C4-2B (cell line): ENCODE data around the gene OARD1.

Experiments
- ZFX ChIP-seq: fragments of 450-650 bp; IDR thresholded peaks from 2 replicates; pipeline ENCODE4 v1.6.1; 2017
- TF ChIP-seq, protein P1 (sequence below): fragments of 450-650 bp; conservative IDR thresholded peaks from 2 replicates; pipeline ENCODE4 v1.5.1; 2017; ENCODE audit warnings: mild to moderate bottlenecking

DNA sequence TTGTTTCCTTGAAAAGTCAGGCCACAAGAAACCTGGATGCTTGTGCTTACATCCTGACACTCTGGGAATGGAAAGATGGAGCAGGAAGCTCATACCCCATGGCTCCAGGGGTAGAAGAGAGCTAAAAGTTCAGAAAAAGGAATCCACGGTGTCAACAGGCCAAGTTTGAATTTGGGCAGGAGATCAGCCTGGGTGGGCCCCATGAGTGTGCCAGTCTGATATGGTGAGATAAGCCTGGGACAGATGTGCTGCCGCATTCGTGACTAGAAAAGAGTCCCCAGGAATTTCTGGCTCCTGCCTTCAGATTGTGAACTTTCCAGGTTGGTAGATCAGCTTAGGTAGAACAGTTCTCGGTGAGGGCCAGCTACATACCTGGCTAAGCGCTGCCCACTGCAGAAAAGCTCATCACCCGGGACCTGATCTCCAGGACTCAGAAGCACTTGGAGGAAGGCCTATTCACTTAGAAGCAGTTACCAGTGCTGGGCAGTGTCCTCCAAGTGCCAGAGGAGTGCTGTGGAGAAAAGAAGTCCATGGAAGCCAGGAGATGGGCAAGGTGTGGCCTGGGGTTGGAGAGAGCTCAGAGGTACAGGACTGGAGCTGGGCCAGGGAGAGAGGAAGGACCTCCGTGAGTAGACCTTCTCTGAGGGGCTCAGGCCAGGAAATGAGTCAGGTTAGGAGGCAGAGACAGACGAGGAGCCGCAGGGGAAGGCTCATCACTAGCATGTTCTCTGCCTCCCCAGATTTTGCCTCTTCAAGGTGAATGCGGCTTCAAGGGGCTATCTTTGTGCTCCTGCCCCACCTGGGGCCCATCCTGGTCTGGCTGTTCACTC, 29.7 kb downstream of the OARD1 start, which contains the start of gene TSPO2:
- TF ChIP-seq, protein P1, sequence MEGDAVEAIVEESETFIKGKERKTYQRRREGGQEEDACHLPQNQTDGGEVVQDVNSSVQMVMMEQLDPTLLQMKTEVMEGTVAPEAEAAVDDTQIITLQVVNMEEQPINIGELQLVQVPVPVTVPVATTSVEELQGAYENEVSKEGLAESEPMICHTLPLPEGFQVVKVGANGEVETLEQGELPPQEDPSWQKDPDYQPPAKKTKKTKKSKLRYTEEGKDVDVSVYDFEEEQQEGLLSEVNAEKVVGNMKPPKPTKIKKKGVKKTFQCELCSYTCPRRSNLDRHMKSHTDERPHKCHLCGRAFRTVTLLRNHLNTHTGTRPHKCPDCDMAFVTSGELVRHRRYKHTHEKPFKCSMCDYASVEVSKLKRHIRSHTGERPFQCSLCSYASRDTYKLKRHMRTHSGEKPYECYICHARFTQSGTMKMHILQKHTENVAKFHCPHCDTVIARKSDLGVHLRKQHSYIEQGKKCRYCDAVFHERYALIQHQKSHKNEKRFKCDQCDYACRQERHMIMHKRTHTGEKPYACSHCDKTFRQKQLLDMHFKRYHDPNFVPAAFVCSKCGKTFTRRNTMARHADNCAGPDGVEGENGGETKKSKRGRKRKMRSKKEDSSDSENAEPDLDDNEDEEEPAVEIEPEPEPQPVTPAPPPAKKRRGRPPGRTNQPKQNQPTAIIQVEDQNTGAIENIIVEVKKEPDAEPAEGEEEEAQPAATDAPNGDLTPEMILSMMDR: no peak
- TF ChIP-seq ZFX: no peak
